ENCODE results near the gene H2BK1. TPM values are rescaled to one million over a fixed set of nuclear protein-coding genes. Genes with fewer than 3 reads are reported as not detected.

H2BK1 gene
- total RNA-seq, 1 donor from 2014 or later = not detected

DNA sequence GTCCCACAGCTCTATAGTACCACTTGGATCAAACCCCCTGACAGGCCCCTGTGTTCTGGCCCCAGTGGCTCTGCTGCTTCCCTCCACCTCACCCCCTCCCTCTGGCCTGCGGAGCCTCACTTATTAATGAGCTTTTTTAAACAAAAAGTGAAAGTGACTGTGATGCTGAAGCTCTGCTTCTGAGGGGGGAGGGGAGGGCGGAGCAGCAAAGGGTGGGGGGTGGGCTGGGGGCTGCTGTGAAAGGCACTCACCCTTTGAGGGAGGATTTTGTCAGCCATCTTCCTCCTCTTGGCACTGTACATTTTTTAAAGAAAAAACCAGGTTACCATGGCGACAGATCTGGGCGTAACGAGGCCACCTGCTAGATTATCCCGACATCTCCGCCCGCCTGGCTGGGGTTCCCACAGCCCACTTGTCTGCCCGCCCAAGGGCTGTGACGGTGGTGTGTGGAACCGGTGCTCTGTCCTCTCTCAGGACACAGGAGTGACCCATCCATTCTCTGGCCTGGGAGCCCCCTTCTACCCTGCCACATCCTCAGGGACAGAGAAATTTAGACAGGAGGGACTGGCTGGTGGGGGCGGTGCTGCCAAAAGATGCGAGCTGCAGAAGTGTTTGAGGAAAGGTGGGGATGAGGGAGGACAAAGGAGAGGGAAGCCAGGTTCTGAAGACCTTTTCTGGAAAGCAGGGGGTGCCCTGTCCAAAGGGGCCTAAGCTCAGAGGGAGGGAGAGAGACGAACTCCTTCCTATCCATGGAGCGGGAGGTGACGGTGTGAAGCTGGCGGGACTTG, 33.3 kb upstream of the H2BK1 start:
- H3K27me3 Mint-ChIP-seq (ENCODE audit: low read depth) = no peaks in the 10 kb centered on the region
- peaks cover 9% of the 10 kb centered on the region for H3K36me3 Mint-ChIP-seq
- H3K27ac Mint-ChIP-seq = peak overlapping the region; percentile 66
- TF ChIP-seq, protein P1, sequence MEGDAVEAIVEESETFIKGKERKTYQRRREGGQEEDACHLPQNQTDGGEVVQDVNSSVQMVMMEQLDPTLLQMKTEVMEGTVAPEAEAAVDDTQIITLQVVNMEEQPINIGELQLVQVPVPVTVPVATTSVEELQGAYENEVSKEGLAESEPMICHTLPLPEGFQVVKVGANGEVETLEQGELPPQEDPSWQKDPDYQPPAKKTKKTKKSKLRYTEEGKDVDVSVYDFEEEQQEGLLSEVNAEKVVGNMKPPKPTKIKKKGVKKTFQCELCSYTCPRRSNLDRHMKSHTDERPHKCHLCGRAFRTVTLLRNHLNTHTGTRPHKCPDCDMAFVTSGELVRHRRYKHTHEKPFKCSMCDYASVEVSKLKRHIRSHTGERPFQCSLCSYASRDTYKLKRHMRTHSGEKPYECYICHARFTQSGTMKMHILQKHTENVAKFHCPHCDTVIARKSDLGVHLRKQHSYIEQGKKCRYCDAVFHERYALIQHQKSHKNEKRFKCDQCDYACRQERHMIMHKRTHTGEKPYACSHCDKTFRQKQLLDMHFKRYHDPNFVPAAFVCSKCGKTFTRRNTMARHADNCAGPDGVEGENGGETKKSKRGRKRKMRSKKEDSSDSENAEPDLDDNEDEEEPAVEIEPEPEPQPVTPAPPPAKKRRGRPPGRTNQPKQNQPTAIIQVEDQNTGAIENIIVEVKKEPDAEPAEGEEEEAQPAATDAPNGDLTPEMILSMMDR (IDR thresholded peaks at IDR 0.05; ENCODE audit: unreplicated experiment) = no peak
- DNase-seq (ENCODE audit: low spot score in 2 of 2, unreplicated experiment in 2 of 2) = no peak
- H3K4me1 Mint-ChIP-seq = peaks cover 35% of the 10 kb centered on the region
- H3K4me3 Mint-ChIP-seq = no peak overlapping the region
- no peaks in the 10 kb centered on the region for H3K9me3 Mint-ChIP-seq

DNA sequence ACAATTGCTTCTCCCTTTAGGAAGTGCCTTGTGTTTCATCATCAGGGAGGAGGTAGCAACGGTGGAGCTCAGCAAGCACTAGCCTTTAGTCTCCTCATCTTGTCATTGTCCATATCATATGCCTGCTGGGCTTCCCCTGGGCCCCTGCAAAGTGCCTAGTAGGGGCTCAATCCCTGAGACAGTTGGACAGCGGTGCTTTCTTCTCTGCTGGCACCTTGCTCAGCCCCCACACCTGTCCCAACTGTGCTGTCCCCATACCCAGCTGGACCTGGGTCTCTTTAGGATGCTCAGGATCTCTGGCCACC, 32.7 kb upstream of the H2BK1 start:
- Mint-ChIP-seq H3K9me3 (no peaks in the 10 kb centered on the region), H3K27ac (no peak overlapping the region), H3K4me3 (no peak overlapping the region), H3K27me3 (ENCODE audit: low read depth) (no peaks in the 10 kb centered on the region), H3K36me3 (peaks cover 9% of the 10 kb centered on the region), H3K4me1 (peaks cover 32% of the 10 kb centered on the region)
- DNase-seq (ENCODE audit: low spot score in 2 of 2, unreplicated experiment in 2 of 2) = no peak
- TF ChIP-seq, protein P1 (IDR thresholded peaks at IDR 0.05; ENCODE audit: unreplicated experiment) = no peak

DNA sequence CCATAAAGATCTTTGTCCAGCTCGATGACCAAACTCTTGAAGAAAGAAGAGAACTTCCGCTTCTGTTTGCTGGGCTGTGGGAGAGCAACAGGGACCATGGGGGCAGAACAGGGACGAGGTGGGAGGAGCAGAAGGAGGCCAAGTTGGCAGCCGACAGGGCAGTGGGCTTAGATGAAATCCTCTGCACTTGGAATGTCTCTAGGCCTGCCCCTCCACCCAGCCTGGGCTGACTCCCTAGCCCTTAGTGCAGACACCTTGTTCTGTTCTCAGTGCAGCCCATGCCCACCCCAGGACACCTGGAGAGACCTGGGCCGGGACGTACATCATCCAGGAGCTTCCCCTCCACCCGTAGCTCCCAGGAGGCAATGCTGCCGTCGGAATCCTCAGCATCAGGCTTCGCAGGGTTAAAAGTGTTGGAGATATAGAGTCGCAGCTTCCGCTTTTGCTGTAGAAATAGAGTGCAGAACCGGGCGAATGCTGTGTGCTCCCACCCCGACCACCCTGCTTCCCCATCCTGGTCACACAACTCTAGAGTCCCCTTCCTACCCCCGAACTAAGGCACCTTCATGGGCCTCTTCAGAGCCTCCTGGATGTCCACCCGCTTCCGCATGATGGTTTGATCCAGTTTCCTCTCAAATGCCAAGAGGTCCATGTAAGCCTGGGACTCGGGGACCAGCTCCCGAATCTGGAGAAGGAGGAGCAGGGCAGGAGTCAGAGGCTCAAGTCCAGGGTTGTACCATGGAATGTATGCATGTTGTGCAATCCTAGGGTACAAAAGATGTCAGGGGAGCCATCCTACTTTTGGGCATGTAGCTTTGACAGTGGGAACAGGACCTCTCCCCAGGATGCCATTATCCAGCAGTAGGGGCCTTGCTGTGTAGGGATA, 32.1 kb upstream of the H2BK1 start:
- Mint-ChIP-seq H3K27ac (no peak overlapping the region), H3K9me3 (no peaks in the 10 kb centered on the region), H3K4me1 (peaks cover 27% of the 10 kb centered on the region), H3K4me3 (no peak overlapping the region), H3K27me3 (ENCODE audit: low read depth) (no peaks in the 10 kb centered on the region), H3K36me3 (peaks cover 9% of the 10 kb centered on the region)
- DNase-seq (ENCODE audit: low spot score in 2 of 2, unreplicated experiment in 2 of 2) = no peak
- TF ChIP-seq, protein P1 (IDR thresholded peaks at IDR 0.05; ENCODE audit: unreplicated experiment) = no peak

DNA sequence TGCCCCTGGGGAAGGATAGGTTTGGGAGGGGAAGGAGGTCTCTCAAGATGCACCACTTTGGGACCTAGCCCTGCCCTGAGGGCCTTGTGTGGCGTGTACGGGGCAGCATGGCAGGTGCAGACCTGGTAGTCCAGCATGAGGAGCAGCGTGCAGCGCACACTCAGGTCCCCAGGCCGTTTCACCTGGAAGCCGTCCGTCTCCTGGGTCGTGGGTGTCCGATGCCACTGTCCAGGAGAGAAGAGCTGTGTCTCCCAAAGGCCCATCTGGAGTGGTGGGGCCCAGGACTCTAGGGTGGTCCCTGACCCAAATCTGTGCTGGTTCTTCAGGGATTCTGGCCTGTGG, 31.4 kb upstream of the H2BK1 start:
- H3K27ac Mint-ChIP-seq = no peak overlapping the region
- H3K27me3 Mint-ChIP-seq (ENCODE audit: low read depth) = no peaks in the 10 kb centered on the region
- DNase-seq (ENCODE audit: low spot score in 2 of 2, unreplicated experiment in 2 of 2) = no peak
- peaks cover 10% of the 10 kb centered on the region for H3K36me3 Mint-ChIP-seq
- TF ChIP-seq, protein P1 (IDR thresholded peaks at IDR 0.05; ENCODE audit: unreplicated experiment) = no peak
- H3K4me3 Mint-ChIP-seq = no peak overlapping the region
- H3K9me3 Mint-ChIP-seq = no peaks in the 10 kb centered on the region
- peaks cover 21% of the 10 kb centered on the region for H3K4me1 Mint-ChIP-seq

DNA sequence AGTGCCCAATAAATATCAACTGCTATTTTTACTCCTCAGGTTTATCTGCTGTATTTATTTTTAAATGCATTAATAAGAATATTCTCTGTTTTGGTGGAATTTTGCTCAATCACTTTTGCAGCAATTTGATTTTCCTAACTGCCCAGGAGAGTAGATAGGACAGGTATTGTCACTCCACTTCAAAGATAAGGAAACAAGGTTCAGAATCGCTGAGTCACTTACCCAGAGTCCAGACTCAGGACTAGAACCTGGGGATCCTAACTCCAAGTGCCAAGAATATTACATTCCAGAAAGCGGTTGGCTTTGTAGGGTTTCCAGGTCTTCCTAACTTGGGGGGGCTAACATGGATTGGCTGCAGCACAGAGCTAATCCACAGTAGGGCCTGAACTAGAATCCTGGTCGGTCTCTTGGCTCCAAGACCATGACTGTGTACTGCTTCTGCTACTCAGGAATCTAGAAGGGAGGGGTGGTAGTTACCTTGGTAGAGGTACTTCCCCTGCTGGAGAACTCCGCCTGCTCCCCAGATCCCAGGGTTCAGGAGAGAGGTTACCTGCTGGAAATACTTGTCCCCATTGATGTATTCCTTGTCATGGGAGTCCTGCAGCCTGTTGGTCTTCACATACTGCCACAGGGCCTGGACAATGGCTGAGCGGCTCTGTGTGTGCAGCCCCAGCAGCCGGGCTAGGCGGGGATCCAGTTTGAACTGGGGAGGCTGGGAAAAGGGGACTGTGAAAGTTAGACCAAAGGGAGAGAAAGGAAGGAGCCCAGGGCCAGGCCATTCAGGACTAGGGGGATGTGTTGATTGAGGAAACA, 30.9 kb upstream of the H2BK1 start:
- Mint-ChIP-seq H3K27ac (peak overlapping the region; percentile 16), H3K27me3 (ENCODE audit: low read depth) (no peaks in the 10 kb centered on the region), H3K4me3 (no peak overlapping the region), H3K9me3 (no peaks in the 10 kb centered on the region), H3K36me3 (peaks cover 10% of the 10 kb centered on the region), H3K4me1 (peaks cover 16% of the 10 kb centered on the region)
- TF ChIP-seq, protein P1 (IDR thresholded peaks at IDR 0.05; ENCODE audit: unreplicated experiment) = no peak
- no peak for DNase-seq (ENCODE audit: low spot score in 2 of 2, unreplicated experiment in 2 of 2)

Measured in mesothelial cell of epicardium (in vitro differentiated cells).